ENCODE measurements around the gene KATNB1.

DNA sequence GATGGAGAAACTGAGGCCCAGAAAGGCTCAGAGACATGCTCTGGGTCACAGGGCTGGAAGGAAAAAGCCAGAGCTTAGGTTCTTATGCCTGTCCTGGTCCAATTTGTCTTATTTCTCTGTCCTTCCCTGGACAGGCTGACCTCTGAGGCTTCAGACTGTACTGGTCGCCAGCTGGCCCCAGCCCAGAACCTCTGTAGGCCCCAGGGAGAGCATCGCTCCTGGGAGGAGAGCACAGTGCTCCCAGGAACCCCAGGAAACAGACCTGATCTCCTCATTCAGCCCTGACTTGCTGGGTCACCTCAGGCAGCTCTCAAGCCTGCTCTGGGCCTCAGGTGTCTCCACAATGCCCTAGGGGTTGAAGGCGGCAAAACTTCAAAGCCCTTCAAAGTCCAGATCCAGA is 36.1 kb upstream of the KATNB1 start:
- TF ChIP-seq, protein P1, sequence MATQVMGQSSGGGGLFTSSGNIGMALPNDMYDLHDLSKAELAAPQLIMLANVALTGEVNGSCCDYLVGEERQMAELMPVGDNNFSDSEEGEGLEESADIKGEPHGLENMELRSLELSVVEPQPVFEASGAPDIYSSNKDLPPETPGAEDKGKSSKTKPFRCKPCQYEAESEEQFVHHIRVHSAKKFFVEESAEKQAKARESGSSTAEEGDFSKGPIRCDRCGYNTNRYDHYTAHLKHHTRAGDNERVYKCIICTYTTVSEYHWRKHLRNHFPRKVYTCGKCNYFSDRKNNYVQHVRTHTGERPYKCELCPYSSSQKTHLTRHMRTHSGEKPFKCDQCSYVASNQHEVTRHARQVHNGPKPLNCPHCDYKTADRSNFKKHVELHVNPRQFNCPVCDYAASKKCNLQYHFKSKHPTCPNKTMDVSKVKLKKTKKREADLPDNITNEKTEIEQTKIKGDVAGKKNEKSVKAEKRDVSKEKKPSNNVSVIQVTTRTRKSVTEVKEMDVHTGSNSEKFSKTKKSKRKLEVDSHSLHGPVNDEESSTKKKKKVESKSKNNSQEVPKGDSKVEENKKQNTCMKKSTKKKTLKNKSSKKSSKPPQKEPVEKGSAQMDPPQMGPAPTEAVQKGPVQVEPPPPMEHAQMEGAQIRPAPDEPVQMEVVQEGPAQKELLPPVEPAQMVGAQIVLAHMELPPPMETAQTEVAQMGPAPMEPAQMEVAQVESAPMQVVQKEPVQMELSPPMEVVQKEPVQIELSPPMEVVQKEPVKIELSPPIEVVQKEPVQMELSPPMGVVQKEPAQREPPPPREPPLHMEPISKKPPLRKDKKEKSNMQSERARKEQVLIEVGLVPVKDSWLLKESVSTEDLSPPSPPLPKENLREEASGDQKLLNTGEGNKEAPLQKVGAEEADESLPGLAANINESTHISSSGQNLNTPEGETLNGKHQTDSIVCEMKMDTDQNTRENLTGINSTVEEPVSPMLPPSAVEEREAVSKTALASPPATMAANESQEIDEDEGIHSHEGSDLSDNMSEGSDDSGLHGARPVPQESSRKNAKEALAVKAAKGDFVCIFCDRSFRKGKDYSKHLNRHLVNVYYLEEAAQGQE (IDR thresholded peaks at IDR 0.05; ENCODE audit: insufficient read depth in 1 of 2, low read depth in 2 of 2, low read length in 2 of 2), result no peak
- no peak for TF ChIP-seq POLR2AphosphoS5 (IDR thresholded peaks at IDR 0.05; ENCODE audit: low read depth, low read length)

Data from PFSK-1 (cell line).